Endodermal cell (in vitro differentiated cells): ENCODE measurements around the gene SERPINA3. TPM values are rescaled to one million over a fixed set of nuclear protein-coding genes. Genes with fewer than 3 reads are reported as not detected.

Experiments
- DNase-seq: peaks from one replicate; pipeline ENCODE4 v3.0.0-alpha.2; 2017
- H3K27ac ChIP-seq: 2 replicates; pipeline ENCODE4 v1.5.1; 2013; ENCODE audit warnings: mild to moderate bottlenecking, low read depth, low read length, moderate library complexity
- H3K27me3 ChIP-seq: 2 replicates; pipeline ENCODE4 v1.6.1; 2013; ENCODE audit warnings: mild to moderate bottlenecking, low read length, moderate library complexity; ENCODE audit not compliant: insufficient read depth, control insufficient read depth, poor library complexity, severe bottlenecking
- H3K36me3 ChIP-seq: 2 replicates; pipeline ENCODE4 v1.7.0; 2013; ENCODE audit warnings: mild to moderate bottlenecking, low read length, moderate library complexity; ENCODE audit not compliant: control insufficient read depth, insufficient read depth
- H3K4me1 ChIP-seq: one replicate; pipeline ENCODE4 v1.7.0; 2013; ENCODE audit warnings: low read length; ENCODE audit not compliant: control insufficient read depth, insufficient read depth
- H3K4me3 ChIP-seq: 2 replicates; pipeline ENCODE4 v1.5.1; 2013; ENCODE audit warnings: mild to moderate bottlenecking, low read length, moderate library complexity
- H3K9ac ChIP-seq: 2 replicates; pipeline ENCODE4 v1.6.1; 2013; ENCODE audit warnings: mild to moderate bottlenecking, low read length, moderate library complexity; ENCODE audit not compliant: poor library complexity, severe bottlenecking; ENCODE audit errors: extremely low read depth
- H3K9me3 ChIP-seq: 2 replicates; pipeline ENCODE4 v1.6.1; 2013; ENCODE audit warnings: mild to moderate bottlenecking, low read length, moderate library complexity; ENCODE audit not compliant: control insufficient read depth
- H3K27ac Mint-ChIP-seq: 2 replicates; pipeline ENCODE4 v1.8.0; 2020; ENCODE audit warnings: mixed read lengths
- H3K27me3 Mint-ChIP-seq: 2 replicates; pipeline ENCODE4 v1.8.0; 2021; ENCODE audit warnings: mild to moderate bottlenecking, mixed read lengths; ENCODE audit not compliant: insufficient read depth
- H3K36me3 Mint-ChIP-seq: 2 replicates; pipeline ENCODE4 v1.8.0; 2020; ENCODE audit warnings: low read depth, mixed read lengths
- H3K4me1 Mint-ChIP-seq: 2 replicates; pipeline ENCODE4 v1.8.0; 2020; ENCODE audit warnings: mixed read lengths
- H3K4me3 Mint-ChIP-seq: 2 replicates; pipeline ENCODE4 v1.8.0; 2020; ENCODE audit warnings: mild to moderate bottlenecking, moderate library complexity, mixed read lengths
- H3K9me3 Mint-ChIP-seq: 2 replicates; pipeline ENCODE4 v1.8.0; 2020; ENCODE audit warnings: mild to moderate bottlenecking, mixed read lengths
- CTCF ChIP-seq: fragments of 200-600 bp; sonication (generic); conservative IDR thresholded peaks from 2 replicates; pipeline ENCODE4 v1.5.0; 2021; ENCODE audit warnings: antibody characterized with exemption, mild to moderate bottlenecking
- WGBS, 2 experiments: methylation state at CpG; one replicate each; pipeline versions ENCODE4 v1.1.5 to v1.1.7; 2013; ENCODE audit warnings: missing lambda C conversion rate in 2 of 2, mixed read lengths in 1 of 2; ENCODE audit not compliant: insufficient coverage in 1 of 2, insufficient read length in 1 of 2; 5-methylcytosine and 5-hydroxymethylcytosine counted together
- total RNA-seq, 2 donors: library from RNA; stranded (reverse); fragmentation: NEBNext Ultra II Directional in 1 of 2; extraction: Animal tissue kit (Norgen Biotek cat#: 25700) in 1 of 2; gene quantifications; 2 replicates in 1 of 2; 3 replicates in 1 of 2; pipeline ENCODE4 v1.2.1, GENCODE V29; 2021

Gene SERPINA3
- total RNA-seq, 2 donors from 2014 or later: 0.27 TPM; not detected in 1

- Mint-ChIP-seq H3K36me3 (no peaks in the 10 kb centered on the region), H3K27me3 (peaks cover 10% of the 10 kb centered on the region), H3K4me3 (no peak overlapping the region), H3K9me3 (peaks cover 7% of the 10 kb centered on the region), H3K4me1 (no peaks in the 10 kb centered on the region), H3K27ac (no peak overlapping the region)
- Histone ChIP-seq H3K27me3 (peaks cover 6% of the 10 kb centered on the region), H3K9me3 (peaks cover 11% of the 10 kb centered on the region), H3K27ac (no peak overlapping the region), H3K4me1 (no peaks in the 10 kb centered on the region), H3K4me3 (no peak overlapping the region), H3K36me3 (no peaks in the 10 kb centered on the region), H3K9ac (no peak overlapping the region)
- WGBS, 2 experiments: 87 to 89% methylated on average over 7 of the region's 7 CpGs
- TF ChIP-seq CTCF: no peak
- DNase-seq: no peak
Measured at GRCh38 chr14:94623856-94624499, 11.8 kb downstream of the SERPINA3 start.

GRCh38 chr14:94624537-94625352 is 12.6 kb downstream of the SERPINA3 start:
- H3K9me3 ChIP-seq: peaks cover 4% of the 10 kb centered on the region
- H3K36me3 ChIP-seq: no peaks in the 10 kb centered on the region
- peaks cover 6% of the 10 kb centered on the region for H3K27me3 ChIP-seq
- Mint-ChIP-seq H3K4me3 (no peak overlapping the region), H3K27ac (no peak overlapping the region), H3K4me1 (no peaks in the 10 kb centered on the region), H3K9me3 (no peaks in the 10 kb centered on the region), H3K36me3 (no peaks in the 10 kb centered on the region), H3K27me3 (peaks cover 16% of the 10 kb centered on the region)
- DNase-seq: no peak
- no peak overlapping the region for H3K27ac ChIP-seq
- no peak overlapping the region for H3K4me3 ChIP-seq
- no peaks in the 10 kb centered on the region for H3K4me1 ChIP-seq
- TF ChIP-seq CTCF: no peak
- no peak overlapping the region for H3K9ac ChIP-seq
- WGBS, 2 experiments: 81 to 92% methylated on average over 5 to 10 of the region's 10 CpGs

- 80 to 97% methylated on average over 2 of the region's 2 CpGs for WGBS, 2 experiments
- H3K9me3 Mint-ChIP-seq: no peaks in the 10 kb centered on the region
Measured at GRCh38 chr14:94625353-94625635, 13.1 kb downstream of the SERPINA3 start.

More at GRCh38 chr14:94625353-94625635, 13.1 kb downstream of the SERPINA3 start:
- Mint-ChIP-seq H3K4me1 (no peaks in the 10 kb centered on the region), H3K36me3 (no peaks in the 10 kb centered on the region), H3K27me3 (peaks cover 22% of the 10 kb centered on the region), H3K4me3 (no peak overlapping the region), H3K27ac (no peak overlapping the region)
- Histone ChIP-seq H3K27me3 (peaks cover 6% of the 10 kb centered on the region), H3K36me3 (no peaks in the 10 kb centered on the region), H3K4me3 (no peak overlapping the region), H3K27ac (no peak overlapping the region), H3K9me3 (no peaks in the 10 kb centered on the region), H3K4me1 (no peaks in the 10 kb centered on the region), H3K9ac (no peak overlapping the region)
- TF ChIP-seq CTCF: no peak
- no peak for DNase-seq
